ENCODE measurements around the gene SYCE1L. TPM values are rescaled to one million over a fixed set of nuclear protein-coding genes. Genes with fewer than 3 reads are reported as not detected.

Gene SYCE1L
- total and polyA plus RNA-seq, 9 of the 15 experiments (the other 6 are each of a cell fraction or from before 2014, with no cell fraction given) = 0.54 to 2.7 (median 1.1) TPM; not detected in 5

DNA sequence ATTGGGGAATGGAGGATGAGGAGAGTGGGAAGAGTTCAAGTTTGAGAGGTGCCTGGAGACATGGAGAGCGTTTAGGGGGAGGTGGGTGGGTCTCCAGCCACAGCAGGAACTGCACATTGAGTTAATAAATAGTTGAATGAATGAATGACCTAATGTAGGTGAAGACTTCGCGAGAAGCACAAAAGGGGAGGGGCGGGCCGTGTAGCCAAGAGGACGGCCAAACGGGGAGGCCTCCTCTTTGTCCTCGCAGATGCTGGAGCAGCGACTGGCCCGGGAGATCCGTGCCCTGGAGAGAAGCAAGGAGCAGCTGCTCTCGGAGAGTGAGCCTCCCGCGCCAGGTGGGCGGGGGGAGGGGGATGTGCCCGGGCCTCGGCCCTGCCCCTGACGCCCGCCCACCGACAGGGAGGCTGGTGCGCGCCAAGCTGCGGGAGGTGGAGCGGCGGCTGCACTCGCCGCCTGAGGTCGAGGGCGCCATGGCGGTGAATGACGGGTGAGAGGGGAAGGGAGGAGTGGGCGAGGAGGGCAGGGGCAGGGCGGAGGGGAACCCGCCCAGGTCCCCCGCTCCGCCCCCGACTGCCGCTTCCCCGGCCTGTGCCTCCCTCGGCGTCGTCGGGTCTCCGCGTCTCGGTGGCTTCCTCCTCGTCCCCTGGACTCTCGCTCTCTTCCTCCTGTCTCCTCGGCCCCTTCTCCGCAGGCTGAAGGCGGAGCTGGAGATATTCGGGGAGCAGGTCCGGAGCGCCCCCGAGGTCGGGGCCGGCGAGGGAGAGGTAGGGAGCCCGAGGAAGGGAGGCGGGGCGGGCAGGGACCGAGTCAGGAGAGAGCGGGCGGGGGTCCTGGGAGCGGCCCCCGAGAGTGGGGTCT lies 12.9 kb downstream of the SYCE1L start (continued):
- TF ChIP-seq, protein P1, sequence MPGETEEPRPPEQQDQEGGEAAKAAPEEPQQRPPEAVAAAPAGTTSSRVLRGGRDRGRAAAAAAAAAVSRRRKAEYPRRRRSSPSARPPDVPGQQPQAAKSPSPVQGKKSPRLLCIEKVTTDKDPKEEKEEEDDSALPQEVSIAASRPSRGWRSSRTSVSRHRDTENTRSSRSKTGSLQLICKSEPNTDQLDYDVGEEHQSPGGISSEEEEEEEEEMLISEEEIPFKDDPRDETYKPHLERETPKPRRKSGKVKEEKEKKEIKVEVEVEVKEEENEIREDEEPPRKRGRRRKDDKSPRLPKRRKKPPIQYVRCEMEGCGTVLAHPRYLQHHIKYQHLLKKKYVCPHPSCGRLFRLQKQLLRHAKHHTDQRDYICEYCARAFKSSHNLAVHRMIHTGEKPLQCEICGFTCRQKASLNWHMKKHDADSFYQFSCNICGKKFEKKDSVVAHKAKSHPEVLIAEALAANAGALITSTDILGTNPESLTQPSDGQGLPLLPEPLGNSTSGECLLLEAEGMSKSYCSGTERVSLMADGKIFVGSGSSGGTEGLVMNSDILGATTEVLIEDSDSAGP (CRISPR knock-in tag; IDR thresholded peaks at IDR 0.05) = no peak
- TF ChIP-seq CREB1 (IDR thresholded peaks at IDR 0.05) (no peak), CREB1 (CRISPR knock-in tag; IDR thresholded peaks at IDR 0.05) (0 out of 2 replicates have a peak, but pooled peaks have one; percentile 30), CTBP1 (IDR thresholded peaks at IDR 0.05; ENCODE audit: borderline replicate concordance) (no peak), SUPT5H (IDR thresholded peaks at IDR 0.05) (no peak), ZNF75A (CRISPR knock-in tag; IDR thresholded peaks at IDR 0.05) (no peak), POU5F1 (IDR thresholded peaks at IDR 0.05; ENCODE audit: borderline replicate concordance, low read depth, low read length, partially characterized antibody) (no peak), ARID4B (CRISPR knock-in tag; IDR thresholded peaks at IDR 0.05) (peak; percentile 48; the same call in 1 of the 2 replicates), BDP1 (IDR thresholded peaks at IDR 0.05; ENCODE audit: insufficient read depth, insufficient read length) (no peak), ERF (CRISPR knock-in tag; IDR thresholded peaks at IDR 0.05) (no peak), ZNF518B (CRISPR knock-in tag; IDR thresholded peaks at IDR 0.05) (no peak), SREBF2 (CRISPR knock-in tag; IDR thresholded peaks at IDR 0.05) (no peak), ZNF217 (CRISPR knock-in tag; IDR thresholded peaks at IDR 0.05) (no peak), BRD9 (IDR thresholded peaks at IDR 0.05; ENCODE audit: low read depth, partially characterized antibody) (no peak), ZBTB7A (IDR thresholded peaks at IDR 0.05; ENCODE audit: borderline replicate concordance, control insufficient read depth, low read depth, low read length) (no peak; the same call in 1 of the 2 replicates), SIRT6 (IDR thresholded peaks at IDR 0.05; ENCODE audit: low read depth, low read length) (no peak), E2F3 (CRISPR knock-in tag; IDR thresholded peaks at IDR 0.05) (no peak)

Measured in K562 (cell line).